Measurements from ENCODE around the gene TARP.

The TARP gene

DNA sequence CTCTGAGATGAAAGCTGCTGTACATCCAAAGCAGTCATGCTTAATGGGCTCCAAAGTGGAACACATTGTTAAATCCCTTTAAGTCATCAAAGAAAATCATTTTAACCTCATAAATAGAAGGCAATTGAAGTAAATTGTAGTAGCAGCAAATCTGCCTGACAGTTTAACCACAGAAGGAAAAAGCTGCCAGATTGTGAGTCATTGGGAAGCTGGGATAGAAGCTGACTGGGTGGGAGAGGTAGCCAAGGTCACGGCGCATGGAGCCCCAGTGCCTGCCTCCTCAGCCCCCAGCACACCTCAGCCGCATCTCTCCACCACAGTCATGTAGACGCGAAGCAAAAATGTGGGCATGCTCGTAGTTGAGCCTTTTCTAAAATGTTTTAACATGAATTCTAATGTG is 44.0 kb downstream of the TARP start:
- Histone ChIP-seq H3K27ac (ENCODE audit: low read depth in 2 of 2, low read length in 1 of 2) (no peak overlapping the region; a peak in 1 of 4 replicates), H3F3A (replicated peaks; ENCODE audit: insufficient read depth) (no peaks in the 10 kb centered on the region), H2AFZ (ENCODE audit: low read depth) (no peak overlapping the region), H3K27me3 (ENCODE audit: insufficient read depth) (no peaks in the 10 kb centered on the region), H3K4me3 (ENCODE audit: low read depth in 2 of 2, low read length in 1 of 2) (no peak overlapping the region), H3K36me3 (replicated peaks in 1 of 2; ENCODE audit: control insufficient read depth in 1 of 2, insufficient read depth in 2 of 2, low read length in 1 of 2) (peaks cover 34 to 49% of the 10 kb centered on the region in 2 experiments), H3K4me2 (no peak overlapping the region), H3K9me3 (no peaks in the 10 kb centered on the region), H3K79me2 (ENCODE audit: insufficient read depth) (no peaks in the 10 kb centered on the region), H3K9me2 (no peaks in the 10 kb centered on the region), H3K9ac (no peak overlapping the region), H4K20me1 (ENCODE audit: insufficient read depth) (no peaks in the 10 kb centered on the region), H3K4me1 (ENCODE audit: control insufficient read depth in 1 of 2, insufficient read depth in 2 of 2, low read depth in 1 of 2, low read length in 1 of 2) (no peaks in the 10 kb centered on the region)
- no peak for DNase-seq
- POLR2A ChIA-PET, result no interaction called here
- CTCF ChIA-PET, result interaction anchor here (0.6 to 4.3 kb wide), 5 partner anchors 13 to 328 kb away, joined by 3 to 63 read pairs (median 5); no protein-coding TSS in a partner anchor
- TF ChIP-seq, protein P1, sequence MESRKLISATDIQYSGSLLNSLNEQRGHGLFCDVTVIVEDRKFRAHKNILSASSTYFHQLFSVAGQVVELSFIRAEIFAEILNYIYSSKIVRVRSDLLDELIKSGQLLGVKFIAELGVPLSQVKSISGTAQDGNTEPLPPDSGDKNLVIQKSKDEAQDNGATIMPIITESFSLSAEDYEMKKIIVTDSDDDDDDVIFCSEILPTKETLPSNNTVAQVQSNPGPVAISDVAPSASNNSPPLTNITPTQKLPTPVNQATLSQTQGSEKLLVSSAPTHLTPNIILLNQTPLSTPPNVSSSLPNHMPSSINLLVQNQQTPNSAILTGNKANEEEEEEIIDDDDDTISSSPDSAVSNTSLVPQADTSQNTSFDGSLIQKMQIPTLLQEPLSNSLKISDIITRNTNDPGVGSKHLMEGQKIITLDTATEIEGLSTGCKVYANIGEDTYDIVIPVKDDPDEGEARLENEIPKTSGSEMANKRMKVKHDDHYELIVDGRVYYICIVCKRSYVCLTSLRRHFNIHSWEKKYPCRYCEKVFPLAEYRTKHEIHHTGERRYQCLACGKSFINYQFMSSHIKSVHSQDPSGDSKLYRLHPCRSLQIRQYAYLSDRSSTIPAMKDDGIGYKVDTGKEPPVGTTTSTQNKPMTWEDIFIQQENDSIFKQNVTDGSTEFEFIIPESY (IDR thresholded peaks at IDR 0.05; ENCODE audit: borderline replicate concordance, low read depth), result no peak
- TF ChIP-seq MEF2A (IDR thresholded peaks at IDR 0.05; ENCODE audit: borderline replicate concordance, low read depth), result no peak
- TF ChIP-seq, protein P2, sequence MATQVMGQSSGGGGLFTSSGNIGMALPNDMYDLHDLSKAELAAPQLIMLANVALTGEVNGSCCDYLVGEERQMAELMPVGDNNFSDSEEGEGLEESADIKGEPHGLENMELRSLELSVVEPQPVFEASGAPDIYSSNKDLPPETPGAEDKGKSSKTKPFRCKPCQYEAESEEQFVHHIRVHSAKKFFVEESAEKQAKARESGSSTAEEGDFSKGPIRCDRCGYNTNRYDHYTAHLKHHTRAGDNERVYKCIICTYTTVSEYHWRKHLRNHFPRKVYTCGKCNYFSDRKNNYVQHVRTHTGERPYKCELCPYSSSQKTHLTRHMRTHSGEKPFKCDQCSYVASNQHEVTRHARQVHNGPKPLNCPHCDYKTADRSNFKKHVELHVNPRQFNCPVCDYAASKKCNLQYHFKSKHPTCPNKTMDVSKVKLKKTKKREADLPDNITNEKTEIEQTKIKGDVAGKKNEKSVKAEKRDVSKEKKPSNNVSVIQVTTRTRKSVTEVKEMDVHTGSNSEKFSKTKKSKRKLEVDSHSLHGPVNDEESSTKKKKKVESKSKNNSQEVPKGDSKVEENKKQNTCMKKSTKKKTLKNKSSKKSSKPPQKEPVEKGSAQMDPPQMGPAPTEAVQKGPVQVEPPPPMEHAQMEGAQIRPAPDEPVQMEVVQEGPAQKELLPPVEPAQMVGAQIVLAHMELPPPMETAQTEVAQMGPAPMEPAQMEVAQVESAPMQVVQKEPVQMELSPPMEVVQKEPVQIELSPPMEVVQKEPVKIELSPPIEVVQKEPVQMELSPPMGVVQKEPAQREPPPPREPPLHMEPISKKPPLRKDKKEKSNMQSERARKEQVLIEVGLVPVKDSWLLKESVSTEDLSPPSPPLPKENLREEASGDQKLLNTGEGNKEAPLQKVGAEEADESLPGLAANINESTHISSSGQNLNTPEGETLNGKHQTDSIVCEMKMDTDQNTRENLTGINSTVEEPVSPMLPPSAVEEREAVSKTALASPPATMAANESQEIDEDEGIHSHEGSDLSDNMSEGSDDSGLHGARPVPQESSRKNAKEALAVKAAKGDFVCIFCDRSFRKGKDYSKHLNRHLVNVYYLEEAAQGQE (IDR thresholded peaks at IDR 0.05; ENCODE audit: low read depth, low read length), result no peak
- TF ChIP-seq POLR2AphosphoS5 (IDR thresholded peaks at IDR 0.05; ENCODE audit: low read depth, low read length), result no peak
- no peak for TF ChIP-seq ELF1 (IDR thresholded peaks at IDR 0.05)
- no peak for TF ChIP-seq FOXM1 (IDR thresholded peaks at IDR 0.05; ENCODE audit: low read depth)
- TF ChIP-seq, protein P3, sequence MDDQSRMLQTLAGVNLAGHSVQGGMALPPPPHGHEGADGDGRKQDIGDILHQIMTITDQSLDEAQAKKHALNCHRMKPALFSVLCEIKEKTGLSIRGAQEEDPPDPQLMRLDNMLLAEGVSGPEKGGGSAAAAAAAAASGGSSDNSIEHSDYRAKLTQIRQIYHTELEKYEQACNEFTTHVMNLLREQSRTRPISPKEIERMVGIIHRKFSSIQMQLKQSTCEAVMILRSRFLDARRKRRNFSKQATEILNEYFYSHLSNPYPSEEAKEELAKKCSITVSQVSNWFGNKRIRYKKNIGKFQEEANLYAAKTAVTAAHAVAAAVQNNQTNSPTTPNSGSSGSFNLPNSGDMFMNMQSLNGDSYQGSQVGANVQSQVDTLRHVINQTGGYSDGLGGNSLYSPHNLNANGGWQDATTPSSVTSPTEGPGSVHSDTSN (IDR thresholded peaks at IDR 0.05), result 0 out of 2 replicates have a peak, but pooled peaks have one; percentile 33
- TF ChIP-seq RFX5 (IDR thresholded peaks at IDR 0.05; ENCODE audit: low read length), result no peak
- TF ChIP-seq NFIC (IDR thresholded peaks at IDR 0.05; ENCODE audit: borderline replicate concordance), result peak; percentile 55; the same call in 1 of the 2 replicates
- peak; percentile 33; the same call in 1 of the 2 replicates for TF ChIP-seq FOSL2 (IDR thresholded peaks at IDR 0.05; ENCODE audit: borderline replicate concordance, low read depth)
- TF ChIP-seq RXRA (IDR thresholded peaks at IDR 0.05; ENCODE audit: borderline replicate concordance, low read depth), result no peak
- WGBS (ENCODE audit: low lambda C conversion rate), result 96% methylated on average over 6 of the region's 6 CpGs
